PFSK-1 (cell line): ENCODE data around the gene FBXW4.

Experiments used
- FOXP2 ChIP-seq: optimal IDR thresholded peaks from 2 replicates; pipeline ENCODE3; 2011; ENCODE audit warnings: borderline replicate concordance, control low read depth, inconsistent platforms; ENCODE audit not compliant: insufficient read depth; ENCODE audit errors: extremely low read length, extremely low read depth
- POLR2AphosphoS5 ChIP-seq: IDR thresholded peaks from 2 replicates; pipeline ENCODE4 v1.6.1; 2012; ENCODE audit warnings: low read depth, mild to moderate bottlenecking, control low read depth, low read length, moderate library complexity
- REST ChIP-seq, 2 experiments: IDR thresholded peaks; 2 replicates each; pipeline versions ENCODE4 v1.6.1 to v1.8.0; 2011 to 2012; ENCODE audit warnings: low read depth in 2 of 2, low read length in 2 of 2, control low read depth in 1 of 2, inconsistent platforms in 1 of 2, mild to moderate bottlenecking in 1 of 2, moderate library complexity in 1 of 2; ENCODE audit not compliant: insufficient read depth in 1 of 2
- TAF1 ChIP-seq: IDR thresholded peaks from 2 replicates; pipeline ENCODE4 v1.6.1; 2012; ENCODE audit warnings: low read length, control low read depth, borderline replicate concordance; ENCODE audit not compliant: insufficient read depth

GRCh38 chr10:101718690-101719275 is 23.8 kb upstream of the FBXW4 start:
- TF ChIP-seq POLR2AphosphoS5 (no peak), REST (IDR thresholded peaks at IDR 0.05; ENCODE audit: insufficient read depth in 1 of 2, low read depth in 2 of 2, low read length in 2 of 2) (no peak), TAF1 (no peak), FOXP2 (no peak)
